Astrocyte (in vitro differentiated cells and primary cell): ENCODE measurements around the gene PYHIN1. TPM values are rescaled to one million over a fixed set of nuclear protein-coding genes. Genes with fewer than 3 reads are reported as not detected.

Experiments used
- DNase-seq: peaks from one replicate; pipeline ENCODE4 v3.0.0-alpha.2; 2010; ENCODE audit warnings: low read depth
- FAIRE-seq: peaks from 2 replicates; lab custom pipeline; 2011; peaks lifted over from hg19 to GRCh38; lab: Jason Lieb, UNC
- H2AFZ ChIP-seq: 2 replicates; pipeline ENCODE4 v1.6.0; 2012; ENCODE audit warnings: low read depth, low read length, inconsistent platforms
- H3K27ac ChIP-seq: 2 replicates; pipeline ENCODE4 v1.5.1; 2011; ENCODE audit warnings: low read depth, low read length, inconsistent platforms
- H3K27me3 ChIP-seq: 2 replicates; pipeline ENCODE4 v1.6.0; 2011; ENCODE audit warnings: low read length, inconsistent platforms; ENCODE audit not compliant: insufficient read depth
- H3K36me3 ChIP-seq: 2 replicates; pipeline ENCODE4 v1.5.1; 2011; ENCODE audit warnings: low read length, inconsistent platforms; ENCODE audit not compliant: insufficient read depth
- H3K4me1 ChIP-seq: 2 replicates; pipeline ENCODE4 v1.5.1; 2011; ENCODE audit warnings: low read length, inconsistent platforms; ENCODE audit not compliant: insufficient read depth
- H3K4me2 ChIP-seq: 2 replicates; pipeline ENCODE4 v1.6.0; 2012; ENCODE audit warnings: low read length, inconsistent platforms
- H3K4me3 ChIP-seq: 2 replicates; pipeline ENCODE4 v1.5.1; 2011; ENCODE audit warnings: low read depth, mild to moderate bottlenecking, low read length, inconsistent platforms; ENCODE audit not compliant: insufficient read depth
- H3K79me2 ChIP-seq: 2 replicates; pipeline ENCODE4 v1.6.0; 2012; ENCODE audit warnings: mild to moderate bottlenecking, low read length, inconsistent platforms; ENCODE audit not compliant: insufficient read depth
- H3K9ac ChIP-seq: 2 replicates; pipeline ENCODE4 v1.6.0; 2012; ENCODE audit warnings: mild to moderate bottlenecking, low read length, inconsistent platforms
- H3K9me3 ChIP-seq: 2 replicates; pipeline ENCODE4 v1.5.1; 2012; ENCODE audit warnings: low read depth, mild to moderate bottlenecking, low read length, inconsistent platforms; ENCODE audit not compliant: insufficient read depth
- H4K20me1 ChIP-seq: 2 replicates; pipeline ENCODE4 v1.6.0; 2012; ENCODE audit warnings: low read length, inconsistent platforms; ENCODE audit not compliant: insufficient read depth
- H3K27ac Mint-ChIP-seq: one replicate; pipeline ENCODE4 v1.8.0; 2021; ENCODE audit warnings: mild to moderate bottlenecking, mixed read lengths; ENCODE audit not compliant: unreplicated experiment
- H3K27me3 Mint-ChIP-seq: one replicate; pipeline ENCODE4 v1.8.0; 2021; ENCODE audit warnings: low read depth, mixed read lengths; ENCODE audit not compliant: unreplicated experiment
- H3K36me3 Mint-ChIP-seq: one replicate; pipeline ENCODE4 v1.8.0; 2021; ENCODE audit warnings: low read depth, mixed read lengths; ENCODE audit not compliant: unreplicated experiment
- H3K4me1 Mint-ChIP-seq: one replicate; pipeline ENCODE4 v1.8.0; 2021; ENCODE audit warnings: low read depth, mixed read lengths; ENCODE audit not compliant: unreplicated experiment
- H3K4me3 Mint-ChIP-seq: one replicate; pipeline ENCODE4 v1.8.0; 2021; ENCODE audit warnings: mild to moderate bottlenecking, moderate library complexity, mixed read lengths; ENCODE audit not compliant: unreplicated experiment
- H3K9me3 Mint-ChIP-seq: one replicate; pipeline ENCODE4 v1.8.0; 2021; ENCODE audit warnings: mild to moderate bottlenecking, mixed read lengths; ENCODE audit not compliant: unreplicated experiment
- EZH2 ChIP-seq: IDR thresholded peaks from 2 replicates; pipeline ENCODE4 v1.6.1; 2012; ENCODE audit warnings: mild to moderate bottlenecking, low read length, inconsistent platforms; ENCODE audit not compliant: insufficient read depth
- total RNA-seq: library from RNA; stranded (reverse); gene quantifications from 2 replicates; pipeline ENCODE4 v1.2.1, GENCODE V29; 2021
- TF ChIP-seq, protein P1 (sequence below): IDR thresholded peaks from 2 replicates; pipeline ENCODE4 v1.5.1; 2011; ENCODE audit warnings: low read depth, mild to moderate bottlenecking, inconsistent platforms, low read length, moderate library complexity; ENCODE audit not compliant: insufficient read depth

PYHIN1 gene
- total RNA-seq, 1 donor from 2014 or later: not detected

DNA sequence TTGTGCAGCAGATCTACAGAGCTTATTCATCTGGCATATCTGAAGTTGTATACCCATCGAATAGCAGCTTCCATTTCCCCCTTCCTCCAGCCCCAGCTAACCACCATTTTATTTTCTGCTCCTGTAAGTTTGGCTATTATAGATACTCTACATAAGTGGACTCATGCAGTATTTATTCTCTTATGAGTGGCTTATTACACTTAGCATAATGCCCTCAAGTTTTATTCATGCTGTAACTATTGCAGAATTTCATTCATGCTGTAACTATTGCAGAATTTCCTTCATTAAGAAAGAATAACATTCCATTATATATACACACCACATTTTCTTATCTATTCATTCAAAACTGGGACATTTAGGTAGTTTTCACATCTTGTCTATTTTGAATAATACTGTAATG, 47.9 kb downstream of the PYHIN1 start:
- Histone ChIP-seq H3K4me2 (no peak overlapping the region), H3K27ac (no peak overlapping the region), H3K4me1 (no peaks in the 10 kb centered on the region), H3K36me3 (no peaks in the 10 kb centered on the region), H3K27me3 (no peaks in the 10 kb centered on the region), H3K4me3 (no peak overlapping the region), H2AFZ (no peak overlapping the region), H3K79me2 (no peaks in the 10 kb centered on the region), H3K9me3 (no peaks in the 10 kb centered on the region), H4K20me1 (no peaks in the 10 kb centered on the region), H3K9ac (no peak overlapping the region)
- no peaks in the 10 kb centered on the region for H3K27me3 Mint-ChIP-seq
- peaks cover 2% of the 10 kb centered on the region for H3K36me3 Mint-ChIP-seq
- H3K27ac Mint-ChIP-seq: no peak overlapping the region
- TF ChIP-seq EZH2: no peak
- TF ChIP-seq, protein P1, sequence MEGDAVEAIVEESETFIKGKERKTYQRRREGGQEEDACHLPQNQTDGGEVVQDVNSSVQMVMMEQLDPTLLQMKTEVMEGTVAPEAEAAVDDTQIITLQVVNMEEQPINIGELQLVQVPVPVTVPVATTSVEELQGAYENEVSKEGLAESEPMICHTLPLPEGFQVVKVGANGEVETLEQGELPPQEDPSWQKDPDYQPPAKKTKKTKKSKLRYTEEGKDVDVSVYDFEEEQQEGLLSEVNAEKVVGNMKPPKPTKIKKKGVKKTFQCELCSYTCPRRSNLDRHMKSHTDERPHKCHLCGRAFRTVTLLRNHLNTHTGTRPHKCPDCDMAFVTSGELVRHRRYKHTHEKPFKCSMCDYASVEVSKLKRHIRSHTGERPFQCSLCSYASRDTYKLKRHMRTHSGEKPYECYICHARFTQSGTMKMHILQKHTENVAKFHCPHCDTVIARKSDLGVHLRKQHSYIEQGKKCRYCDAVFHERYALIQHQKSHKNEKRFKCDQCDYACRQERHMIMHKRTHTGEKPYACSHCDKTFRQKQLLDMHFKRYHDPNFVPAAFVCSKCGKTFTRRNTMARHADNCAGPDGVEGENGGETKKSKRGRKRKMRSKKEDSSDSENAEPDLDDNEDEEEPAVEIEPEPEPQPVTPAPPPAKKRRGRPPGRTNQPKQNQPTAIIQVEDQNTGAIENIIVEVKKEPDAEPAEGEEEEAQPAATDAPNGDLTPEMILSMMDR: no peak
- no peak for DNase-seq
- no peak overlapping the region for H3K4me3 Mint-ChIP-seq
- peaks cover 3% of the 10 kb centered on the region for H3K9me3 Mint-ChIP-seq
- H3K4me1 Mint-ChIP-seq: no peaks in the 10 kb centered on the region
- FAIRE-seq: no peak

DNA sequence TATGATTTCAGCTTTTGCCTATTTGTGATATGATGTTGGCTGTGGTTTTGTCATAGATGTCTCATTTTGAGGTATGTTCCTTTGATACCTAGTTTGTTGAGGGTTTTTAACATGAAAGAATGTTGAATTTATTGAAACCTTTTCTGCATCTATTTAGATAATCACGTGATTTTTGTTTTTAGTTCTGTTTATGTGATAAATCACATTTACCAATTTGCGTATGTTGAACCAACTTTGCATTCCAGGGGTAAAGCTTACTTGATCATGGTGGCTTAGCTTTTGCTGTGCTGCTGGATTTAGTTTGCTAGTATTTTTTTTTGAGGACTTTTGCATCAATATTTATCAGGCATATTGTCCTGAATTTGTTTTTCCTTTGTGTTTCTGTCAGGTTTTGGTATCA, 51.9 kb downstream of the PYHIN1 start:
- no peak for DNase-seq
- H3K4me2 ChIP-seq: no peak overlapping the region
- Mint-ChIP-seq H3K4me3 (no peak overlapping the region), H3K27me3 (no peaks in the 10 kb centered on the region), H3K36me3 (peaks cover 2% of the 10 kb centered on the region), H3K4me1 (no peaks in the 10 kb centered on the region), H3K9me3 (peaks cover 3% of the 10 kb centered on the region), H3K27ac (no peak overlapping the region)
- no peak for TF ChIP-seq EZH2
- TF ChIP-seq, protein P1: no peak
- H3K79me2 ChIP-seq: no peaks in the 10 kb centered on the region
- H3K36me3 ChIP-seq: no peaks in the 10 kb centered on the region
- no peaks in the 10 kb centered on the region for H3K4me1 ChIP-seq
- no peak overlapping the region for H3K4me3 ChIP-seq
- H2AFZ ChIP-seq: no peak overlapping the region
- H3K27ac ChIP-seq: no peak overlapping the region
- H4K20me1 ChIP-seq: no peaks in the 10 kb centered on the region
- FAIRE-seq: no peak
- H3K27me3 ChIP-seq: no peaks in the 10 kb centered on the region
- no peaks in the 10 kb centered on the region for H3K9me3 ChIP-seq
- no peak overlapping the region for H3K9ac ChIP-seq

DNA sequence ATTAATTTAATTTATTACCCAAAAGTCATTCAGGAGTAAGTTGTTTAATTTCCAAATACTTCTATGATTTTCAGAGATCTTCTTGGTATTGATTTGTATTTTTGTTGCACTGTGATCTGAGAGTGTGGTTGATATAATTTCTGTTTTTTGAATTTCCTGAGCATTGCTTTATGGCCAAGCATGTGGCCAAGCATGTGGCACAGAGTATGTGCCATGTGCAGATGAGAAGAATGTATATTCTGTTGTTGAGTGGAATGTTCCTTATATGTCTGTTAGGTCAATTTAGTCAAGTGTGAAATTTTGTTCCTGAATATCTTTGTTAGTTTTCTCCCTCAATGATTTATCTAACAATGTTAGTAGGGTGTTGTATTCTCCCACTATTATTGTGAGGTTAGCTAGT, 53.0 kb downstream of the PYHIN1 start:
- H3K36me3 ChIP-seq: no peaks in the 10 kb centered on the region
- no peak overlapping the region for H3K4me3 ChIP-seq
- H3K27me3 Mint-ChIP-seq: no peaks in the 10 kb centered on the region
- H3K4me1 Mint-ChIP-seq: no peaks in the 10 kb centered on the region
- DNase-seq (no peak), FAIRE-seq (no peak)
- H2AFZ ChIP-seq: no peak overlapping the region
- H4K20me1 ChIP-seq: no peaks in the 10 kb centered on the region
- no peaks in the 10 kb centered on the region for H3K4me1 ChIP-seq
- no peak overlapping the region for H3K9ac ChIP-seq
- peaks cover 2% of the 10 kb centered on the region for H3K36me3 Mint-ChIP-seq
- no peak overlapping the region for H3K27ac Mint-ChIP-seq
- no peak overlapping the region for H3K4me3 Mint-ChIP-seq
- no peak for TF ChIP-seq EZH2
- TF ChIP-seq, protein P1: no peak
- H3K27me3 ChIP-seq: no peaks in the 10 kb centered on the region
- no peak overlapping the region for H3K27ac ChIP-seq
- no peaks in the 10 kb centered on the region for H3K79me2 ChIP-seq
- no peaks in the 10 kb centered on the region for H3K9me3 ChIP-seq
- H3K9me3 Mint-ChIP-seq: peaks cover 3% of the 10 kb centered on the region
- H3K4me2 ChIP-seq: no peak overlapping the region
